K562 (cell line): ENCODE data around the gene CD46. TPM values are rescaled to one million over a fixed set of nuclear protein-coding genes. Genes with fewer than 3 reads are reported as not detected.

Experiments used
- CXXC5 ChIP-seq: fragments of 250-450 bp; sonication (Bioruptor Pico); IDR thresholded peaks from 2 replicates; pipeline ENCODE4 v1.8.0; 2022; ENCODE audit warnings: inconsistent platforms, mild to moderate bottlenecking, moderate library complexity
- ELK1 ChIP-seq: sonication (generic); formaldehyde crosslinking; IDR thresholded peaks from 2 replicates; pipeline ENCODE4 v1.8.1; 2022; ENCODE audit warnings: missing genetic modification reagents
- HDAC2 ChIP-seq: fragments of 450-650 bp; IDR thresholded peaks from 2 replicates; pipeline ENCODE4 v1.6.1; 2016; ENCODE audit warnings: mild to moderate bottlenecking
- OTX1 ChIP-seq: fragments of 450-650 bp; formaldehyde crosslinking; IDR thresholded peaks from 2 replicates; pipeline ENCODE4 v1.4.0; 2022; ENCODE audit warnings: mild to moderate bottlenecking
- PRDM10 ChIP-seq: fragments of 450-650 bp; IDR thresholded peaks from 2 replicates; pipeline ENCODE4 v1.6.1; 2018; ENCODE audit not compliant: partially characterized antibody
- RBM39 ChIP-seq: fragments of 200-400 bp; formaldehyde crosslinking; optimal IDR thresholded peaks from 2 replicates; pipeline ENCODE3; 2018; ENCODE audit warnings: low read depth, low read length
- SMAD4 ChIP-seq: fragments of 250-450 bp; sonication (Bioruptor Pico); conservative IDR thresholded peaks from 2 replicates; pipeline ENCODE4 v1.8.0; 2021; ENCODE audit warnings: inconsistent platforms, mild to moderate bottlenecking, moderate library complexity
- VEZF1 ChIP-seq: fragments of 200-800 bp; sonication (Bioruptor generic); IDR thresholded peaks from 2 replicates; pipeline ENCODE4 v1.6.1; 2017; ENCODE audit warnings: missing genetic modification characterization, missing compliant biosample characterization
- ZBTB40 ChIP-seq, 2 experiments: fragments of 450-650 bp in 1 of 2; sonication (generic) in 1 of 2; formaldehyde crosslinking in 1 of 2; IDR thresholded peaks; 2 replicates each; pipeline versions ENCODE4 v1.7.1 to v1.9.0; 2016 to 2022; ENCODE audit warnings: inconsistent platforms in 1 of 2, mild to moderate bottlenecking in 1 of 2, missing genetic modification reagents in 1 of 2
- ZNF217 ChIP-seq: sonication (generic); formaldehyde crosslinking; IDR thresholded peaks from 2 replicates; pipeline ENCODE4 v1.8.0; 2022; ENCODE audit warnings: mild to moderate bottlenecking, missing genetic modification reagents
- ZNF239 ChIP-seq: fragments of 250-450 bp; sonication (Bioruptor Pico); IDR thresholded peaks from 2 replicates; pipeline ENCODE4 v1.4.0; 2020; ENCODE audit warnings: mild to moderate bottlenecking
- polyA plus RNA-seq, 8 experiments: library from polyadenylated mRNA; depleted of rRNA in 4 of 8; stranded (reverse) in 5 of 8; unstranded in 3 of 8; fragments of >200 nt; fragmentation: Nextera tagmentation in 2 of 8; fragmentation: Illumina TruSeq in 1 of 8; extraction: Ambion mirVana in 2 of 8; extraction: Trizol in 1 of 8; gene quantifications; 2 replicates each; pipeline versions ENCODE4 v1.2.1 to v1.2.3, GENCODE V29; 2011 to 2014; ENCODE audit warnings: inconsistent platforms in 1 of 8, missing spikeins in 1 of 8
- total RNA-seq, 7 experiments: library from RNA; depleted of rRNA in 6 of 7; stranded (reverse); fragments of >200 nt in 6 of 7; fragmentation: Illumina TruSeq in 2 of 7; extraction: Trizol in 2 of 7; gene quantifications; 2 replicates each; pipeline versions ENCODE4 v1.2.1 to v1.2.3, GENCODE V29; 2011 to 2021; ENCODE audit warnings: low replicate concordance in 1 of 7

The CD46 gene
- total and polyA plus RNA-seq, 9 of the 15 experiments (the other 6 are each of a cell fraction or from before 2014, with no cell fraction given): 87.9 to 374 (median 156) TPM

GRCh38 chr1:207807690-207808321, 56.0 kb downstream of the CD46 start (continued):
- peak; percentile 51; the same call in 1 of the 2 replicates for TF ChIP-seq ZBTB40 (IDR thresholded peaks at IDR 0.05)
- TF ChIP-seq ZBTB40 (CRISPR knock-in tag; IDR thresholded peaks at IDR 0.05): no peak
- peak; percentile 39; the same call in 1 of the 2 replicates for TF ChIP-seq VEZF1 (CRISPR knock-in tag)
- TF ChIP-seq ZNF217 (CRISPR knock-in tag): no peak
- TF ChIP-seq PRDM10: peak; percentile 97
- peak; percentile 65 for TF ChIP-seq SMAD4 (CRISPR knock-in tag)
- peak; percentile 31; the same call in 1 of the 2 replicates for TF ChIP-seq OTX1 (CRISPR knock-in tag)
- TF ChIP-seq RBM39: peak; percentile 31
- TF ChIP-seq HDAC2: peak; percentile 71; the same call in 1 of the 2 replicates
- TF ChIP-seq ELK1: no peak
- peak; percentile 34; the same call in 1 of the 2 replicates for TF ChIP-seq CXXC5 (CRISPR knock-in tag)
- TF ChIP-seq ZNF239: peak; percentile 32; the same call in 1 of the 2 replicates
